A549 (cell line): Measurements from ENCODE around the gene CNP. TPM values are rescaled to one million over a fixed set of nuclear protein-coding genes. Genes with fewer than 3 reads are reported as not detected.

Experiments
- ATAC-seq, 2 experiments: fragments of 200-7000 bp in 1 of 2; fragments of >200 bp in 1 of 2; cut with Nextera tagmentation in 1 of 2; cut with Tn5 transposase in 1 of 2; 3 replicates each; pipeline versions ENCODE4 v1.8.0 to v1.9.1; 2018 to 2020; ENCODE audit warnings: mild to moderate bottlenecking in 1 of 2, moderate library complexity in 1 of 2
- CTCF ChIA-PET: fragments of 300-600 bp; sonication (Branson Sonifier 250); formaldehyde crosslinking; extraction: SDS; loops from one replicate; lab custom pipeline; 2021; ENCODE audit warnings: antibody characterized with exemption, inconsistent platforms; lab: Yijun Ruan, JAX
- POLR2A ChIA-PET: fragments of 350-600 bp; formaldehyde crosslinking; extraction: SDS; loops from one replicate; lab custom pipeline; 2021; ENCODE audit warnings: antibody characterized with exemption, inconsistent platforms; lab: Yijun Ruan, JAX
- DNase-seq, 2 experiments: peaks; one replicate each; pipeline versions ENCODE4 v3.0.0 to v3.0.0-alpha.2; 2011 to 2016; ENCODE audit warnings: low read depth in 1 of 2, low spot score in 1 of 2
- FAIRE-seq: peaks from 2 replicates; lab custom pipeline; 2011; peaks lifted over from hg19 to GRCh38; lab: Jason Lieb, UNC
- H3K27ac ChIP-seq, 2 experiments: fragments of >200 bp; sonication (Bioruptor Twin); formaldehyde crosslinking; 3 replicates each; pipeline ENCODE4 v1.5.1; 2016 to 2017
- H3K4me1 ChIP-seq: fragments of >200 bp; sonication (Bioruptor Twin); formaldehyde crosslinking; 3 replicates; pipeline ENCODE4 v1.6.1; 2016
- H3K4me2 ChIP-seq: fragments of >200 bp; sonication (Bioruptor Twin); formaldehyde crosslinking; 3 replicates; pipeline ENCODE4 v1.6.1; 2016
- H3K4me3 ChIP-seq: fragments of >200 bp; sonication (Bioruptor Twin); formaldehyde crosslinking; 3 replicates; pipeline ENCODE4 v1.5.1; 2016
- H3K9me3 ChIP-seq: fragments of >200 bp; sonication (Bioruptor Twin); formaldehyde crosslinking; 3 replicates; pipeline ENCODE4 v1.6.1; 2016
- CBX2 ChIP-seq: fragments of 200-600 bp; sonication (generic); IDR thresholded peaks from 2 replicates; pipeline ENCODE4 v1.6.1; 2016; ENCODE audit warnings: low read depth, mild to moderate bottlenecking, borderline replicate concordance
- CBX8 ChIP-seq: fragments of 200-600 bp; sonication (generic); IDR thresholded peaks from 2 replicates; pipeline ENCODE4 v1.6.1; 2016
- EHF ChIP-seq: fragments of 250-450 bp; sonication (Bioruptor Pico); IDR thresholded peaks from 2 replicates; pipeline ENCODE4 v1.5.0; 2020; ENCODE audit warnings: mild to moderate bottlenecking
- ELK1 ChIP-seq: fragments of 150-350 bp; IDR thresholded peaks from 2 replicates; pipeline ENCODE4 v1.6.1; 2014; ENCODE audit warnings: low read depth, mild to moderate bottlenecking, low read length
- GATA3 ChIP-seq: IDR thresholded peaks from 2 replicates; pipeline ENCODE4 v1.6.1; 2012; ENCODE audit warnings: borderline replicate concordance
- HOXB5 ChIP-seq: fragments of 250-450 bp; sonication (Bioruptor Pico); IDR thresholded peaks from 2 replicates; pipeline ENCODE4 v1.5.0; 2020; ENCODE audit warnings: mild to moderate bottlenecking, moderate library complexity
- KDM5A ChIP-seq: fragments of 200-600 bp; sonication (generic); IDR thresholded peaks from 2 replicates; pipeline ENCODE4 v1.6.1; 2016; ENCODE audit warnings: antibody characterized with exemption, mild to moderate bottlenecking
- MAFK ChIP-seq: fragments of 450-650 bp; IDR thresholded peaks from 2 replicates; pipeline ENCODE4 v1.6.1; 2014; ENCODE audit not compliant: partially characterized antibody
- NPAS2 ChIP-seq: fragments of 250-450 bp; sonication (Bioruptor Pico); IDR thresholded peaks from 2 replicates; pipeline ENCODE4 v1.8.0; 2022; ENCODE audit warnings: mild to moderate bottlenecking, moderate library complexity, borderline replicate concordance
- PHF8 ChIP-seq: fragments of 200-600 bp; sonication (generic); IDR thresholded peaks from 2 replicates; pipeline ENCODE4 v1.6.1; 2016; ENCODE audit warnings: low read depth, mild to moderate bottlenecking, antibody characterized with exemption, moderate library complexity, borderline replicate concordance
- POLR2A ChIP-seq: IDR thresholded peaks from 2 replicates; pipeline ENCODE4 v1.6.1; 2012; ENCODE audit warnings: mild to moderate bottlenecking, low read length
- POLR2AphosphoS2 ChIP-seq: conservative IDR thresholded peaks from 2 replicates; pipeline ENCODE4 v1.6.1; 2012; ENCODE audit warnings: low read length, improper control_type of control experiment, inconsistent platforms
- RCOR1 ChIP-seq: fragments of 150-350 bp; IDR thresholded peaks from 2 replicates; pipeline ENCODE4 v1.6.1; 2014; ENCODE audit warnings: antibody characterized with exemption, low read length, low read depth
- RNF2 ChIP-seq: fragments of 200-600 bp; sonication (generic); IDR thresholded peaks from 2 replicates; pipeline ENCODE4 v1.6.1; 2016; ENCODE audit warnings: low read depth, mild to moderate bottlenecking, antibody characterized with exemption, moderate library complexity, borderline replicate concordance
- USF2 ChIP-seq: fragments of 450-650 bp; IDR thresholded peaks from 2 replicates; pipeline ENCODE4 v1.6.1; 2014; ENCODE audit warnings: antibody characterized with exemption
- ZNF302 ChIP-seq: fragments of 250-450 bp; sonication (Bioruptor Pico); IDR thresholded peaks from 2 replicates; pipeline ENCODE4 v1.9.0; 2021; ENCODE audit warnings: inconsistent platforms, mild to moderate bottlenecking, moderate library complexity
- WGBS: methylation state at CpG from one replicate; pipeline ENCODE4 v1.1.6; 2017; ENCODE audit errors: missing lambda C conversion rate; 5-methylcytosine and 5-hydroxymethylcytosine counted together
- polyA plus RNA-seq, 4 experiments: library from polyadenylated mRNA; depleted of rRNA in 3 of 4; stranded (reverse); fragments of >200 nt; fragmentation: RNase III in 1 of 4; extraction: RNeasy Plus Mini Kit Qiagen cat#74134 plus additional on column Dnase treatment in 1 of 4; gene quantifications; 2 replicates in 3 of 4; 3 replicates in 1 of 4; pipeline ENCODE4 v1.2.3, GENCODE V29; 2011 to 2017
- TF ChIP-seq, protein P1 (sequence below): fragments of 250-450 bp; sonication (Bioruptor Pico); IDR thresholded peaks from 2 replicates; pipeline ENCODE4 v1.5.0; 2020; ENCODE audit warnings: low read depth, mild to moderate bottlenecking, moderate library complexity
- TF ChIP-seq, protein P2 (sequence below): fragments of >200 bp; sonication (Bioruptor Twin); formaldehyde crosslinking; IDR thresholded peaks from 3 replicates; pipeline ENCODE4 v1.6.1; 2016

Gene CNP
- polyA plus RNA-seq, 2 of the 4 experiments (the other 2 are of a cell fraction): 38.6 to 113 TPM

GRCh38 chr17:41992576-41992975 is 26.0 kb downstream of the CNP start (continued):
- TF ChIP-seq, protein P1, sequence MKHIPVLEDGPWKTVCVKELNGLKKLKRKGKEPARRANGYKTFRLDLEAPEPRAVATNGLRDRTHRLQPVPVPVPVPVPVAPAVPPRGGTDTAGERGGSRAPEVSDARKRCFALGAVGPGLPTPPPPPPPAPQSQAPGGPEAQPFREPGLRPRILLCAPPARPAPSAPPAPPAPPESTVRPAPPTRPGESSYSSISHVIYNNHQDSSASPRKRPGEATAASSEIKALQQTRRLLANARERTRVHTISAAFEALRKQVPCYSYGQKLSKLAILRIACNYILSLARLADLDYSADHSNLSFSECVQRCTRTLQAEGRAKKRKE (CRISPR knock-in tag): no peak
- no peak for TF ChIP-seq CBX8
- no peak for TF ChIP-seq NPAS2 (CRISPR knock-in tag)

DNA sequence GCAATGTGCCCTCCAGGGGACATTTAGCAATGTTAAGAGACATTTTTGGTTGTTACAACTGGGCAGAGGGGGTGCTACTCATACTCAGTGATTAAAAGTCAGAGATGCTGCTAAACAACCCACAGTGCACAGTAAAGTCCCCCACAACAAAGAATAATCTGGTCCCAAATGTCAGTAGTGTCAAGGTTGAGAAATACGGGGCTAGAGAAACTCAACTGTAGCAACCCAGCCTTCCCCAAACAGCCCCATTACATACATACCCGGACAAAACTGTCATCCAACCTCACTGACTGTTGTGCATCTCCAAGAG is 30.2 kb downstream of the CNP start:
- Histone ChIP-seq H3K9me3 (no peaks in the 10 kb centered on the region), H3K27ac (no peak overlapping the region), H3K4me3 (no peak overlapping the region), H3K4me2 (no peak overlapping the region), H3K4me1 (peaks cover 4% of the 10 kb centered on the region)
- CTCF ChIA-PET: interaction anchor here (0.8 to 2.0 kb wide), 6 partner anchors 8 to 195 kb away, joined by 3 to 8 read pairs (median 5); partner anchors contain the start of genes DNAJC7 and NKIRAS2
- POLR2A ChIA-PET: interaction anchor here (1.4 kb wide), 1 partner anchor 20 kb away, joined by 5 read pairs; the partner anchor contains the start of gene DNAJC7
- no peak for DNase-seq
- no peak for TF ChIP-seq MAFK
- TF ChIP-seq NPAS2 (CRISPR knock-in tag): no peak
- TF ChIP-seq POLR2AphosphoS2: no peak
- TF ChIP-seq KDM5A: no peak
- no peak for TF ChIP-seq ELK1
- no peak for TF ChIP-seq RCOR1
- TF ChIP-seq CBX8: no peak
- no peak for TF ChIP-seq PHF8
- TF ChIP-seq ZNF302 (CRISPR knock-in tag): no peak
- TF ChIP-seq, protein P2, sequence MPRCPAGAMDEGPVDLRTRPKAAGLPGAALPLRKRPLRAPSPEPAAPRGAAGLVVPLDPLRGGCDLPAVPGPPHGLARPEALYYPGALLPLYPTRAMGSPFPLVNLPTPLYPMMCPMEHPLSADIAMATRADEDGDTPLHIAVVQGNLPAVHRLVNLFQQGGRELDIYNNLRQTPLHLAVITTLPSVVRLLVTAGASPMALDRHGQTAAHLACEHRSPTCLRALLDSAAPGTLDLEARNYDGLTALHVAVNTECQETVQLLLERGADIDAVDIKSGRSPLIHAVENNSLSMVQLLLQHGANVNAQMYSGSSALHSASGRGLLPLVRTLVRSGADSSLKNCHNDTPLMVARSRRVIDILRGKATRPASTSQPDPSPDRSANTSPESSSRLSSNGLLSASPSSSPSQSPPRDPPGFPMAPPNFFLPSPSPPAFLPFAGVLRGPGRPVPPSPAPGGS: no peak
- no peak for TF ChIP-seq POLR2A
- TF ChIP-seq USF2: no peak
- no peak for TF ChIP-seq CBX2
- no peak for TF ChIP-seq GATA3
- TF ChIP-seq HOXB5 (CRISPR knock-in tag): no peak
- no peak for FAIRE-seq
- WGBS: 90% methylated on average over 2 of the region's 2 CpGs
- ATAC-seq: no peak

- Histone ChIP-seq H3K9me3 (no peaks in the 10 kb centered on the region), H3K4me3 (no peak overlapping the region), H3K27ac (no peak overlapping the region), H3K4me1 (peaks cover 21% of the 10 kb centered on the region), H3K4me2 (no peak overlapping the region)
- no peak for ATAC-seq
- TF ChIP-seq EHF (CRISPR knock-in tag): no peak
- TF ChIP-seq MAFK: peak; percentile 92
- no peak for TF ChIP-seq RNF2
- FAIRE-seq: no peak
- CTCF ChIA-PET: interaction anchor here (0.8 to 2.2 kb wide), 6 partner anchors 10 to 68 kb away, joined by 3 to 8 read pairs (median 3); partner anchors contain the start of genes CNP, DNAJC7 and ODAD4
- POLR2A ChIA-PET: interaction anchor here (1.4 kb wide), 1 partner anchor 19 kb away, joined by 5 read pairs; the partner anchor contains the start of gene DNAJC7
- 59% methylated on average over 2 of the region's 2 CpGs for WGBS
- no peak for DNase-seq
Measured at GRCh38 chr17:41998497-41998896, 31.9 kb downstream of the CNP start.
